Midbrain (tissue), 1 donor: ENCODE measurements around the gene CIB1.

Source experiments
- DNase-seq: peaks from one replicate; lab custom pipeline; 2025; lab: John Stamatoyannopoulos, UW

CIB1 gene

GRCh38 chr15:90214553-90215196 is 19.1 kb downstream of the CIB1 start:
- DNase-seq, result no peak

- no peak for DNase-seq
Observed at GRCh38 chr15:90213818-90214204, 19.9 kb downstream of the CIB1 start.

GRCh38 chr15:90213122-90213817 is 20.5 kb downstream of the CIB1 start:
- DNase-seq, result no peak

- DNase-seq, result no peak
Observed at GRCh38 chr15:90212221-90213098, 21.3 kb downstream of the CIB1 start.

GRCh38 chr15:90211440-90212143 is 22.1 kb downstream of the CIB1 start:
- no peak for DNase-seq

GRCh38 chr15:90211009-90211408 is 22.7 kb downstream of the CIB1 start:
- DNase-seq, result no peak

GRCh38 chr15:90210593-90210992 is 23.1 kb downstream of the CIB1 start:
- no peak for DNase-seq

- no peak for DNase-seq
Observed at GRCh38 chr15:90209591-90209990, 24.1 kb downstream of the CIB1 start.

GRCh38 chr15:90208356-90208755 is 25.4 kb downstream of the CIB1 start:
- no peak for DNase-seq

GRCh38 chr15:90207252-90207651 is 26.5 kb downstream of the CIB1 start:
- no peak for DNase-seq

- no peak for DNase-seq
Observed at GRCh38 chr15:90205886-90206285, 27.9 kb downstream of the CIB1 start.

GRCh38 chr15:90205050-90205848 is 28.5 kb downstream of the CIB1 start:
- peak; percentile 46 for DNase-seq

- DNase-seq, result peak; percentile 37
Observed at GRCh38 chr15:90203922-90204321, 29.8 kb downstream of the CIB1 start.

- DNase-seq, result no peak
Observed at GRCh38 chr15:90203473-90203872, 30.3 kb downstream of the CIB1 start.

GRCh38 chr15:90202929-90203328 is 30.8 kb downstream of the CIB1 start:
- DNase-seq, result no peak

- no peak for DNase-seq
Observed at GRCh38 chr15:90201944-90202375, 31.8 kb downstream of the CIB1 start.

- peak; percentile 68 for DNase-seq
Observed at GRCh38 chr15:90201130-90201943, 32.4 kb downstream of the CIB1 start, which contains the start of gene SEMA4B. SEMA4B (plus strand) TSS chr15:90201330; CDS start chr15:90201579, 249 bp downstream.

- DNase-seq, result peak; percentile 45
Observed at GRCh38 chr15:90200534-90201129, 33.1 kb downstream of the CIB1 start.

GRCh38 chr15:90194655-90195054 is 39.1 kb downstream of the CIB1 start:
- no peak for DNase-seq
